Hepatocyte (in vitro differentiated cells): Measurements from ENCODE around the gene EXOC3L4.

ENCODE experiments used
- EZH2 ChIP-seq: fragments of 200-600 bp; sonication (generic); IDR thresholded peaks from 2 replicates; pipeline ENCODE4 v1.6.1; 2016; ENCODE audit warnings: antibody characterized with exemption, mild to moderate bottlenecking, borderline replicate concordance
- EZH2phosphoT487 ChIP-seq: fragments of 200-600 bp; sonication (generic); IDR thresholded peaks from one replicate; pipeline ENCODE4 v1.6.1; 2018; ENCODE audit warnings: antibody characterized with exemption, mild to moderate bottlenecking, low read depth, moderate library complexity; ENCODE audit not compliant: unreplicated experiment, severe bottlenecking
- TF ChIP-seq, protein P1 (sequence below): fragments of 200-600 bp; sonication (generic); IDR thresholded peaks from 2 replicates; pipeline ENCODE4 v1.5.1; 2016; ENCODE audit warnings: antibody characterized with exemption, mild to moderate bottlenecking; ENCODE audit not compliant: poor library complexity

DNA sequence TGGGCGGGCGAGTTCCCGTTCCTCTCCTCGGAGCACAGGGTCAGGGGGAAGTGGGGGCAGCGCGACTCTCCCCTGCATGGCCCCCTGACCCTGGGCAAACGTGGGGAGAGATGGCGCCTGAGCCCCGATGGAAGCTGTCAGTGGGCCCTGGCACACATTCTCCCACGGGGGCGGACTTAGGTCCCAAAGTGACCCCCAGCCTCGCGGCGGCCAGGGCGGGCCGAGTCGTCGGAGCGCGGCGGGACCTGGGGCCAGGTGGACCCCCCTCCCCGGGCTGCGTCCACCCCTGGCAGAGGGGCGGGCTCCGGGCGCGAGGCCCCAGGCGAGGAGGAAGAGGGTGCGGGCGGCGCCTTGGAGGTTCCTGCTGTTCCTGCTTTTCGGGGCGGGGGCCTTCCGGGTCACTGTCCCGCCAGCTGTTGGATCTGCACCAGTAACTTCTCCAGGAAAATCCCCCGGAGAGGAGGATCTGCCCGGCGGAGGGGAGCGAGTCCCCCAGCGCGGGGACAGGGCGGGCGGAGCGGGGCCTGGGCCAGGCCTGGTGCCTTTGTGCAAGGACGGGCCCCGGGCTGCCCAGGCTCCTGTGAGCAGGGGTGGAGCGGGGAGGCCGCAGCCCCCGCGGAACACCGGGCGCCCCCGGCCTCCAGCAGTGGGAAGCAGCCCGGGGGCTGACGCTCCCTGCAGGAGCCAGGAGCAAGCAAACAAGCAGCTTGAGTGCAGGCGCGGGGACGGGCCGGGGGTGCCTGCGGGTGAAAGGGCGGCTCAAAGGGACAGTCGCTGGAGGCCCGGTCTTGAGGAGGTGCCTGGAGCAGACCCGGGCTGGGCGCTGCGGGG lies 44.0 kb downstream of the EXOC3L4 start:
- no peak for TF ChIP-seq EZH2
- TF ChIP-seq EZH2phosphoT487: no peak
- TF ChIP-seq, protein P1, sequence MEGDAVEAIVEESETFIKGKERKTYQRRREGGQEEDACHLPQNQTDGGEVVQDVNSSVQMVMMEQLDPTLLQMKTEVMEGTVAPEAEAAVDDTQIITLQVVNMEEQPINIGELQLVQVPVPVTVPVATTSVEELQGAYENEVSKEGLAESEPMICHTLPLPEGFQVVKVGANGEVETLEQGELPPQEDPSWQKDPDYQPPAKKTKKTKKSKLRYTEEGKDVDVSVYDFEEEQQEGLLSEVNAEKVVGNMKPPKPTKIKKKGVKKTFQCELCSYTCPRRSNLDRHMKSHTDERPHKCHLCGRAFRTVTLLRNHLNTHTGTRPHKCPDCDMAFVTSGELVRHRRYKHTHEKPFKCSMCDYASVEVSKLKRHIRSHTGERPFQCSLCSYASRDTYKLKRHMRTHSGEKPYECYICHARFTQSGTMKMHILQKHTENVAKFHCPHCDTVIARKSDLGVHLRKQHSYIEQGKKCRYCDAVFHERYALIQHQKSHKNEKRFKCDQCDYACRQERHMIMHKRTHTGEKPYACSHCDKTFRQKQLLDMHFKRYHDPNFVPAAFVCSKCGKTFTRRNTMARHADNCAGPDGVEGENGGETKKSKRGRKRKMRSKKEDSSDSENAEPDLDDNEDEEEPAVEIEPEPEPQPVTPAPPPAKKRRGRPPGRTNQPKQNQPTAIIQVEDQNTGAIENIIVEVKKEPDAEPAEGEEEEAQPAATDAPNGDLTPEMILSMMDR: no peak
